Activated T-helper 1 cell treated with Interleukin-2 at 50 U/mL for 16 hours (primary cell): ENCODE data around the gene RPL12.

Experiments
- DNase-seq: peaks from one replicate; pipeline ENCODE4 v3.0.0-alpha.2; 2020; ENCODE audit warnings: low read depth

RPL12 gene

GRCh38 chr9:127403507-127404192 lies 47.6 kb downstream of the RPL12 start:
- no peak for DNase-seq

- DNase-seq: no peak
Measured at GRCh38 chr9:127402401-127403090, 48.7 kb downstream of the RPL12 start.

GRCh38 chr9:127399736-127400269 lies 51.4 kb downstream of the RPL12 start:
- no peak for DNase-seq

GRCh38 chr9:127398715-127399400 lies 52.3 kb downstream of the RPL12 start:
- DNase-seq: no peak

- no peak for DNase-seq
Measured at GRCh38 chr9:127398275-127398647, 52.9 kb downstream of the RPL12 start.
